ENCODE results near the gene JMY. TPM values are rescaled to one million over a fixed set of nuclear protein-coding genes. Genes with fewer than 3 reads are reported as not detected.

Gene JMY
- polyA plus RNA-seq, 1 experiment = 2.1 TPM

- no peaks in the 10 kb centered on the region for H3K27me3 ChIP-seq (ENCODE audit: control insufficient read depth, insufficient read depth, low read length)
- ChIA-PET POLR2A (no interaction called here), CTCF (interaction anchor here (0.6 to 1.4 kb wide), 2 partner anchors 11 to 237 kb away, joined by 3 to 4 read pairs; no protein-coding TSS in a partner anchor)
- no peak for DNase-seq (ENCODE audit: low read depth)
- H3K4me3 ChIP-seq (ENCODE audit: low read depth, low read length) = no peak overlapping the region
- TF ChIP-seq, protein P1, sequence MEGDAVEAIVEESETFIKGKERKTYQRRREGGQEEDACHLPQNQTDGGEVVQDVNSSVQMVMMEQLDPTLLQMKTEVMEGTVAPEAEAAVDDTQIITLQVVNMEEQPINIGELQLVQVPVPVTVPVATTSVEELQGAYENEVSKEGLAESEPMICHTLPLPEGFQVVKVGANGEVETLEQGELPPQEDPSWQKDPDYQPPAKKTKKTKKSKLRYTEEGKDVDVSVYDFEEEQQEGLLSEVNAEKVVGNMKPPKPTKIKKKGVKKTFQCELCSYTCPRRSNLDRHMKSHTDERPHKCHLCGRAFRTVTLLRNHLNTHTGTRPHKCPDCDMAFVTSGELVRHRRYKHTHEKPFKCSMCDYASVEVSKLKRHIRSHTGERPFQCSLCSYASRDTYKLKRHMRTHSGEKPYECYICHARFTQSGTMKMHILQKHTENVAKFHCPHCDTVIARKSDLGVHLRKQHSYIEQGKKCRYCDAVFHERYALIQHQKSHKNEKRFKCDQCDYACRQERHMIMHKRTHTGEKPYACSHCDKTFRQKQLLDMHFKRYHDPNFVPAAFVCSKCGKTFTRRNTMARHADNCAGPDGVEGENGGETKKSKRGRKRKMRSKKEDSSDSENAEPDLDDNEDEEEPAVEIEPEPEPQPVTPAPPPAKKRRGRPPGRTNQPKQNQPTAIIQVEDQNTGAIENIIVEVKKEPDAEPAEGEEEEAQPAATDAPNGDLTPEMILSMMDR (IDR thresholded peaks at IDR 0.05; ENCODE audit: insufficient read depth, low read depth, low read length) = no peak
- no peaks in the 10 kb centered on the region for H3K36me3 ChIP-seq (ENCODE audit: control insufficient read depth, insufficient read depth, low read length)
Measured at GRCh38 chr5:79263290-79263689, 27.4 kb downstream of the JMY start.

DNA sequence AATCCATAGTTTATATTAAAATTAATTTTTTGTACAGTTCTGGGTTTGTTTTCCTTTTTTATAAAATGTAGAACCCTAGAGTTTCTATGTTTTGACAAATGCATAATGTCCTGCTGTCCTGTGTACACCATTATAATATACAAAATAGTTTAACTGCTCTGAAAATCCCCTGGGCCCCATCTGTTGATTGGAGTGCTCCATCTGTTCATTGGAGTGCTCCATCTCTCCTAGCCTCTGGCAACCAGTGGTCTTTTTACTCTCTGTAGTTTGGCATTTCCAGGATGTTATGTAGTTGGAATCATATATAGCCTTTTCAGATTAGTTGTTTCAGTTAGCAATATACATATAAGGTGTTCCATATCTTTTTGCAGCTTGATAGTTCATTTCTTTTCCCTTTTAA is 31.2 kb downstream of the JMY start:
- ChIA-PET POLR2A (no interaction called here), CTCF (interaction anchor here (1.0 kb wide), 1 partner anchor 134 kb away, joined by 3 read pairs; no protein-coding TSS in a partner anchor)
- TF ChIP-seq, protein P1 (IDR thresholded peaks at IDR 0.05; ENCODE audit: insufficient read depth, low read depth, low read length) = no peak
- Histone ChIP-seq H3K4me3 (ENCODE audit: low read depth, low read length) (no peak overlapping the region), H3K27me3 (ENCODE audit: control insufficient read depth, insufficient read depth, low read length) (no peaks in the 10 kb centered on the region), H3K36me3 (ENCODE audit: control insufficient read depth, insufficient read depth, low read length) (no peaks in the 10 kb centered on the region)
- no peak for DNase-seq (ENCODE audit: low read depth)

GRCh38 chr5:79269733-79270166 is 33.8 kb downstream of the JMY start:
- POLR2A ChIA-PET = no interaction called here
- TF ChIP-seq, protein P1 (IDR thresholded peaks at IDR 0.05; ENCODE audit: insufficient read depth, low read depth, low read length) = no peak
- Histone ChIP-seq H3K4me3 (ENCODE audit: low read depth, low read length) (no peak overlapping the region), H3K36me3 (ENCODE audit: control insufficient read depth, insufficient read depth, low read length) (no peaks in the 10 kb centered on the region), H3K27me3 (ENCODE audit: control insufficient read depth, insufficient read depth, low read length) (no peaks in the 10 kb centered on the region)
- no peak for DNase-seq (ENCODE audit: low read depth)
- CTCF ChIA-PET = interaction anchor here (2.2 kb wide), 1 partner anchor 13 kb away, joined by 11 read pairs; no protein-coding TSS in a partner anchor

DNA sequence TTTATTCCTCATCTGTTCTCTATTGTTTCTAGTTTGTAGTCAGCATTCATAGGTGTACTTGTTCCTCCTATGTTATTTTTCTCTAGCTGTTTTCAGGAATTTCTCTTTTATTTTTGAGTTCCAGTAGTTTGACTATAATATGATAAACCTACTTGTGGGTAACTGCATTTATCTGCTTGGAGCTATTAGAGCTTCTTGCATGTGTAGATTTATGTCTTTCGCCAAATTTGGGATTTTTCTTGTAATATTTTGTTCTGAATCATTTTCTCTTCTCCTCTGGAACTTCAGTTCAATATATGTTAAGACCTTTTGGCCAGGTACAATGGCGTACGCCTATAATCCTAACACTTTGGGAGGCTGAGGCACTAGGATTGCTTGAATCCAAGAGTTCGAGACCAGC is 37.4 kb downstream of the JMY start:
- H3K27me3 ChIP-seq (ENCODE audit: control insufficient read depth, insufficient read depth, low read length) = no peaks in the 10 kb centered on the region
- CTCF ChIA-PET = no interaction called here
- H3K4me3 ChIP-seq (ENCODE audit: low read depth, low read length) = no peak overlapping the region
- H3K36me3 ChIP-seq (ENCODE audit: control insufficient read depth, insufficient read depth, low read length) = no peaks in the 10 kb centered on the region
- no peak for DNase-seq (ENCODE audit: low read depth)
- TF ChIP-seq, protein P1 (IDR thresholded peaks at IDR 0.05; ENCODE audit: insufficient read depth, low read depth, low read length) = no peak
- POLR2A ChIA-PET = no interaction called here

DNA sequence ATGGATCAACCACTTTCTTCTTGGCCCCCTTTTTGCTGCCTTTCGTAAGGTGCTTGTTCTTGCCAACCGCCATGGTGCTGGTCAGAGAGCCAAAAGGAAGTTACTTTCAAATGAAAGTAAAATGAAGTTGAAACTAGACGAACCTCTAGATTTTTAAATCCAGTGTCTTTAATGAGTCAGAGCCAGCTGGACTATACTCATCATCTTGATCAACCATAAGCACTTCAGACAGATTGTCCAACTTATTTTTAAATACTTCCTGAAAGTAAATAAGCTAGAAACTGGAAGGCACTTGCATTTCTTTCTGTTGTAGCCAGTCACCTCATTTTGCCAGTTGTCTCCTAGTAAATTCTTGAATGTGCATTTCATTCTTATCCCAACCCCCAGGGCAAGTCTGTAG is 48.9 kb downstream of the JMY start:
- Histone ChIP-seq H3K4me3 (ENCODE audit: low read depth, low read length) (no peak overlapping the region), H3K27me3 (ENCODE audit: control insufficient read depth, insufficient read depth, low read length) (no peaks in the 10 kb centered on the region), H3K36me3 (ENCODE audit: control insufficient read depth, insufficient read depth, low read length) (no peaks in the 10 kb centered on the region)
- DNase-seq (ENCODE audit: low read depth) = no peak
- ChIA-PET POLR2A (no interaction called here), CTCF (interaction anchor here (0.5 to 1.0 kb wide), 3 partner anchors 10 to 151 kb away, joined by 3 to 4 read pairs (median 3); no protein-coding TSS in a partner anchor)
- TF ChIP-seq, protein P1 (IDR thresholded peaks at IDR 0.05; ENCODE audit: insufficient read depth, low read depth, low read length) = no peak
